Limb (tissue), 2 donors: ENCODE data around the gene WDR91.
A peak's percentile ranks its signal among the peaks of the same experiment; 100 is the strongest.
"Not testable (repeated sequence)": the region's sequence is repeated elsewhere in the genome, so short reads cannot be mapped to it uniquely, and the experiment has no call there.

ENCODE experiments used
- DNase-seq, 2 donors: peaks; one replicate each; pipeline ENCODE4 v3.0.0-alpha.2; 2016; ENCODE audit errors: extremely low spot score in 2 of 2

The WDR91 gene

GRCh38 chr7:135180122-135180521 lies 31.2 kb downstream of the WDR91 start:
- DNase-seq, result peak in 1 of 2 donors; percentile 4

- DNase-seq, result peak in 1 of 2 donors; percentile 12
Observed at GRCh38 chr7:135179321-135179925, 31.9 kb downstream of the WDR91 start.

- DNase-seq, result peak in 1 of 2 donors; percentile 9
Observed at GRCh38 chr7:135178364-135178763, 33.0 kb downstream of the WDR91 start.

- peak in 1 of 2 donors; percentile 16 for DNase-seq
Observed at GRCh38 chr7:135177028-135177696, 34.2 kb downstream of the WDR91 start.

GRCh38 chr7:135175931-135176330 lies 35.4 kb downstream of the WDR91 start:
- DNase-seq, result peak in 1 of 2 donors; percentile 7

GRCh38 chr7:135174941-135175340 lies 36.4 kb downstream of the WDR91 start:
- DNase-seq, result no peak

- DNase-seq, result peak in 1 of 2 donors; percentile 5
Observed at GRCh38 chr7:135173916-135174315, 37.4 kb downstream of the WDR91 start.

GRCh38 chr7:135171581-135172291 lies 39.6 kb downstream of the WDR91 start:
- peak in 1 of 2 donors; percentile 53 for DNase-seq

- not testable (repeated sequence) for DNase-seq
Observed at GRCh38 chr7:135170998-135171481, 40.3 kb downstream of the WDR91 start.

- peak; percentile 93 for DNase-seq
Observed at GRCh38 chr7:135170274-135170997, 40.9 kb downstream of the WDR91 start, which contains the start of gene CYREN. TSS of gene CYREN (minus strand) at chr7:135170707. CDS start at chr7:135168922, 1,785 bp downstream.

- no peak for DNase-seq
Observed at GRCh38 chr7:135169964-135170273, 41.4 kb downstream of the WDR91 start.

GRCh38 chr7:135169141-135169963 lies 42.0 kb downstream of the WDR91 start:
- DNase-seq, result no peak

- DNase-seq, result no peak
Observed at GRCh38 chr7:135168489-135169140, 42.7 kb downstream of the WDR91 start.

- DNase-seq, result no peak
Observed at GRCh38 chr7:135168001-135168400, 43.3 kb downstream of the WDR91 start.

GRCh38 chr7:135167365-135167917 lies 43.9 kb downstream of the WDR91 start:
- no peak for DNase-seq

- DNase-seq, result no peak
Observed at GRCh38 chr7:135166338-135166990, 44.9 kb downstream of the WDR91 start.

- no peak for DNase-seq
Observed at GRCh38 chr7:135165862-135166261, 45.5 kb downstream of the WDR91 start.

- no peak for DNase-seq
Observed at GRCh38 chr7:135164357-135165061, 46.8 kb downstream of the WDR91 start.
